CD14-positive monocyte (primary cell): ENCODE data around the gene NR2F6. TPM values are rescaled to one million over a fixed set of nuclear protein-coding genes. Genes with fewer than 3 reads are reported as not detected.

Source experiments
- DNase-seq, 3 donors: peaks; one replicate each; pipeline ENCODE4 v3.0.0-alpha.2; 2011 to 2022
- H2AFZ ChIP-seq: 2 replicates; pipeline ENCODE4 v1.6.0; 2012; ENCODE audit warnings: mild to moderate bottlenecking, low read depth, low read length, inconsistent platforms; ENCODE audit not compliant: insufficient read depth, poor library complexity, severe bottlenecking
- H3K27ac ChIP-seq, 2 donors: 1 replicate in 1 of 2; 2 replicates in 1 of 2; pipeline ENCODE4 v1.5.1; 2012 to 2013; ENCODE audit warnings: low read length in 2 of 2, control low read depth in 1 of 2, inconsistent platforms in 1 of 2, low read depth in 1 of 2, mild to moderate bottlenecking in 1 of 2
- H3K27me3 ChIP-seq, 2 donors: one replicate each; pipeline versions ENCODE4 v1.6.0 to v1.6.1; 2011 to 2013; ENCODE audit warnings: low read length in 2 of 2; ENCODE audit not compliant: control insufficient read depth in 2 of 2, insufficient read depth in 2 of 2
- H3K36me3 ChIP-seq, 2 donors: replicated peaks in 1 of 2; 1 replicate in 1 of 2; 2 replicates in 1 of 2; pipeline versions ENCODE4 v1.5.1 to v1.6.1; 2012 to 2013; ENCODE audit warnings: low read length in 2 of 2, control low read depth in 1 of 2, inconsistent platforms in 1 of 2, mild to moderate bottlenecking in 1 of 2; ENCODE audit not compliant: insufficient read depth in 2 of 2, control insufficient read depth in 1 of 2
- H3K4me1 ChIP-seq, 2 donors: 1 replicate in 1 of 2; 2 replicates in 1 of 2; pipeline versions ENCODE4 v1.5.1 to v1.6.1; 2012 to 2013; ENCODE audit warnings: low read length in 2 of 2, control low read depth in 1 of 2, inconsistent platforms in 1 of 2, mild to moderate bottlenecking in 1 of 2, moderate library complexity in 1 of 2; ENCODE audit not compliant: insufficient read depth in 2 of 2, control insufficient read depth in 1 of 2
- H3K4me2 ChIP-seq: replicated peaks from 2 replicates; pipeline ENCODE3; 2012; ENCODE audit warnings: low read length, moderate library complexity, mild to moderate bottlenecking; ENCODE audit not compliant: poor library complexity, severe bottlenecking; ENCODE audit errors: extremely low read depth
- H3K4me3 ChIP-seq, 3 experiments: fragments of 200-600 bp in 1 of 3; sonication (generic) in 1 of 3; replicated peaks in 1 of 3; 1 replicate in 2 of 3; 2 replicates in 1 of 3; pipeline ENCODE4 v1.5.1; 2011 to 2013; ENCODE audit warnings: low read length in 3 of 3, mild to moderate bottlenecking in 3 of 3, control low read depth in 2 of 3, low read depth in 2 of 3, inconsistent platforms in 1 of 3, moderate library complexity in 1 of 3
- H3K79me2 ChIP-seq: 2 replicates; pipeline ENCODE4 v1.6.0; 2012; ENCODE audit warnings: mild to moderate bottlenecking, control low read depth, inconsistent platforms, low read length, moderate library complexity; ENCODE audit not compliant: insufficient read depth
- H3K9ac ChIP-seq: 2 replicates; pipeline ENCODE4 v1.6.0; 2017; ENCODE audit warnings: low read length, mild to moderate bottlenecking; ENCODE audit not compliant: insufficient read depth, poor library complexity, severe bottlenecking
- H3K9me3 ChIP-seq, 2 donors: replicated peaks in 1 of 2; 1 replicate in 1 of 2; 2 replicates in 1 of 2; pipeline versions ENCODE4 v1.5.1 to v1.6.1; 2012 to 2013; ENCODE audit warnings: low read length in 2 of 2, control low read depth in 1 of 2; ENCODE audit not compliant: control insufficient read depth in 1 of 2, insufficient read depth in 1 of 2
- H4K20me1 ChIP-seq: 2 replicates; pipeline ENCODE4 v1.6.0; 2012; ENCODE audit warnings: mild to moderate bottlenecking, low read length, control low read depth, moderate library complexity; ENCODE audit not compliant: insufficient read depth
- H3K27ac Mint-ChIP-seq, 7 donors: one replicate each; pipeline ENCODE4 v1.8.0; 2020; ENCODE audit warnings: mild to moderate bottlenecking in 7 of 7, mixed read lengths in 7 of 7, moderate library complexity in 6 of 7, inconsistent platforms in 2 of 7
- H3K27me3 Mint-ChIP-seq, 3 donors: one replicate each; pipeline ENCODE4 v1.8.0; 2021 to 2022; ENCODE audit warnings: low read depth in 3 of 3, mild to moderate bottlenecking in 3 of 3, mixed read lengths in 3 of 3, moderate library complexity in 3 of 3, inconsistent platforms in 1 of 3
- H3K36me3 Mint-ChIP-seq, 2 donors: one replicate each; pipeline ENCODE4 v1.8.0; 2020; ENCODE audit warnings: mixed read lengths in 2 of 2, inconsistent platforms in 1 of 2, mild to moderate bottlenecking in 1 of 2
- H3K4me1 Mint-ChIP-seq: one replicate; pipeline ENCODE4 v1.8.0; 2020; ENCODE audit warnings: mild to moderate bottlenecking, mixed read lengths
- H3K4me3 Mint-ChIP-seq, 2 donors: one replicate each; pipeline ENCODE4 v1.8.0; 2020; ENCODE audit warnings: mild to moderate bottlenecking in 2 of 2, mixed read lengths in 2 of 2, moderate library complexity in 1 of 2
- H3K9me3 Mint-ChIP-seq, 7 donors: one replicate each; pipeline ENCODE4 v1.8.0; 2020 to 2022; ENCODE audit warnings: mixed read lengths in 7 of 7, mild to moderate bottlenecking in 6 of 7, moderate library complexity in 6 of 7, inconsistent platforms in 2 of 7
- WGBS: methylation state at CpG from one replicate; pipeline ENCODE4 v1.1.5; 2013; ENCODE audit warnings: missing lambda C conversion rate; ENCODE audit not compliant: insufficient coverage; 5-methylcytosine and 5-hydroxymethylcytosine counted together
- intact Hi-C, 2 donors: fragments of 100-400 bp; cut with micrococcal nuclease; formaldehyde crosslinking; loops; one replicate each; pipeline versions ENCODE4 v1.15.0 to v1.15.1; 2023
- polyA plus RNA-seq, 3 donors: library from polyadenylated mRNA; depleted of rRNA in 1 of 3; unstranded in 2 of 3; stranded (reverse) in 1 of 3; fragments of 300-500 nt in 2 of 3; fragments of >200 nt in 1 of 3; fragmentation: Illumina TruSeq in 2 of 3; gene quantifications; 1 replicate in 2 of 3; 2 replicates in 1 of 3; pipeline ENCODE4 v1.2.3, GENCODE V29; 2012 to 2021
- TF ChIP-seq, protein P1 (sequence below): fragments of 200-600 bp; IDR thresholded peaks from one replicate; pipeline ENCODE4 v1.8.0; 2022; ENCODE audit warnings: antibody characterized with exemption, mild to moderate bottlenecking

The NR2F6 gene
- polyA plus RNA-seq, 3 donors: 0.87 to 5.1 (median 1.7) TPM

DNA sequence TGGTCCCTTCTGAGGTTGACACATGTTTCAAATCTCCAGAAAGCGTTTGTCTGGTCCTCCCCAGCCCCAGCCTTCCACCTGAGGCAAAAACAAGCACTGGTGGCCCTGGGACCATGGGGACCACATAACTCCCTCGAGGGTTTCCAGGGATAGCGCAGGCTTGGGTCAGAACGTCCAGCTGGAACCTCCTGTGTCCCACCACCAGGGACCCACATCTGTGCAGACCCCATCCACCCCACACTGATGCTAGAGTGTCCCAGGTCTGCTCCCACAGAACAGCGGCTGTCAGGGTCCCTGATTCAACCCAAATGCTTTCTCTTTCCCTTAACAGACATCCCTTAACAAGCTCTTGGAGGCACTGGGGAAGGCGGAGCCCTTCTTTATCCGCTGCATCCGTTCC lies 60.1 kb downstream of the NR2F6 start:
- Histone ChIP-seq H3K36me3 (peaks cover 67 to 80% of the 10 kb centered on the region in 2 donors), H3K9me3 (no peaks in the 10 kb centered on the region), H3K27ac (no peak overlapping the region), H3K9ac (no peak overlapping the region), H3K4me1 (peaks cover 24 to 29% of the 10 kb centered on the region in 2 donors), H3K4me2 (no peak overlapping the region), H3K4me3 (no peak overlapping the region), H3K79me2 (no peaks in the 10 kb centered on the region), H2AFZ (no peak overlapping the region), H3K27me3 (no peaks in the 10 kb centered on the region), H4K20me1 (peaks cover 27% of the 10 kb centered on the region)
- Mint-ChIP-seq H3K4me3 (no peak overlapping the region), H3K27ac (peak overlapping the region in 1 of 7 donors; percentile 6), H3K27me3 (peaks cover 0 to 3% (median 0%) of the 10 kb centered on the region in 3 donors), H3K9me3 (peaks cover 0 to 2% (median 0%) of the 10 kb centered on the region in 7 donors), H3K36me3 (peaks cover 62 to 82% of the 10 kb centered on the region in 2 donors), H3K4me1 (peaks cover 30% of the 10 kb centered on the region)
- TF ChIP-seq, protein P1, sequence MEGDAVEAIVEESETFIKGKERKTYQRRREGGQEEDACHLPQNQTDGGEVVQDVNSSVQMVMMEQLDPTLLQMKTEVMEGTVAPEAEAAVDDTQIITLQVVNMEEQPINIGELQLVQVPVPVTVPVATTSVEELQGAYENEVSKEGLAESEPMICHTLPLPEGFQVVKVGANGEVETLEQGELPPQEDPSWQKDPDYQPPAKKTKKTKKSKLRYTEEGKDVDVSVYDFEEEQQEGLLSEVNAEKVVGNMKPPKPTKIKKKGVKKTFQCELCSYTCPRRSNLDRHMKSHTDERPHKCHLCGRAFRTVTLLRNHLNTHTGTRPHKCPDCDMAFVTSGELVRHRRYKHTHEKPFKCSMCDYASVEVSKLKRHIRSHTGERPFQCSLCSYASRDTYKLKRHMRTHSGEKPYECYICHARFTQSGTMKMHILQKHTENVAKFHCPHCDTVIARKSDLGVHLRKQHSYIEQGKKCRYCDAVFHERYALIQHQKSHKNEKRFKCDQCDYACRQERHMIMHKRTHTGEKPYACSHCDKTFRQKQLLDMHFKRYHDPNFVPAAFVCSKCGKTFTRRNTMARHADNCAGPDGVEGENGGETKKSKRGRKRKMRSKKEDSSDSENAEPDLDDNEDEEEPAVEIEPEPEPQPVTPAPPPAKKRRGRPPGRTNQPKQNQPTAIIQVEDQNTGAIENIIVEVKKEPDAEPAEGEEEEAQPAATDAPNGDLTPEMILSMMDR: no peak
- intact Hi-C loops: no loop called here
- no peak for DNase-seq
- 98% methylated on average over 6 of the region's 8 CpGs for WGBS

DNA sequence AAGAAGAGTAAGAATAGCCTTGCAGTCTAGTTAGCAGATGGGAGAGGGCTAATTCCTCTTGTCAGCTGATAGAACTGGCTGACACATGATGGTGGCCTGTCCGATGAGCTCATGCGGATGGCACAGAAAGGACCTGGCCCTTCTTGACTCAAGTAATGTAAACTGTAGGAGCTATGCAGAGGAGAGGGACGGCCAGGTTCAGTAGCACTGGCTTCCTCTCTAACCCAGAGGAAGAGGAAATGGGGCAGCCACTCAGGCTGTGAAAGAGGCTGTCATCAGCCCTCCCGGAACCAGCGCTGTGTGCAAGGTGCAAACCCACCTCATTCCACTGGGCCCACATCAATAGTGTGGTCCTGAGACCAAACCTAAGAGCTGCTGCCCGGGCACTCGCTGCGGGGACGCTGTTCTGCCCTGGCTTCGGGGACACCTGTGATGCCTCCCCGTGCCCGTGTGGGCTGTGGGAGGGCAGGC lies 61.3 kb downstream of the NR2F6 start:
- H3K36me3 ChIP-seq: peaks cover 68 to 75% of the 10 kb centered on the region in 2 donors
- H3K4me3 ChIP-seq: peak overlapping the region in 1 of 3 experiments; percentile 61
- Mint-ChIP-seq H3K27me3 (peaks cover 0 to 3% (median 0%) of the 10 kb centered on the region in 3 donors), H3K9me3 (peaks cover 0 to 2% (median 0%) of the 10 kb centered on the region in 7 donors), H3K36me3 (peaks cover 55 to 80% of the 10 kb centered on the region in 2 donors), H3K4me3 (peak overlapping the region; percentile 75 to 89), H3K27ac (peak overlapping the region; percentile 27 to 96 (median 92)), H3K4me1 (peaks cover 30% of the 10 kb centered on the region)
- WGBS: 58% methylated on average over 12 of the region's 12 CpGs
- peak; percentile 36 to 65 (median 43) for DNase-seq
- no peaks in the 10 kb centered on the region for H3K9me3 ChIP-seq
- intact Hi-C loops: loop anchor here (5.0 kb wide), 2 partner anchors 117 to 412 kb away; no protein-coding TSS in a partner anchor
- H4K20me1 ChIP-seq: peaks cover 27% of the 10 kb centered on the region
- peak overlapping the region; percentile 31 to 75 for H3K27ac ChIP-seq
- peak overlapping the region; percentile 44 for H3K9ac ChIP-seq
- H3K4me2 ChIP-seq: peak overlapping the region; percentile 71
- TF ChIP-seq, protein P1: no peak
- no peaks in the 10 kb centered on the region for H3K27me3 ChIP-seq
- no peak overlapping the region for H2AFZ ChIP-seq
- H3K4me1 ChIP-seq: peaks cover 24 to 29% of the 10 kb centered on the region in 2 donors
- H3K79me2 ChIP-seq: no peaks in the 10 kb centered on the region
